HG02678 (cell line): ENCODE data around the gene ALCAM.

Experiments
- ATAC-seq: cut with Tn5 transposase; IDR thresholded peaks from one replicate; pipeline ENCODE4 v1.9.1; 2021; ENCODE audit warnings: mild to moderate bottlenecking, moderate library complexity; ENCODE audit not compliant: unreplicated experiment

ALCAM gene

DNA sequence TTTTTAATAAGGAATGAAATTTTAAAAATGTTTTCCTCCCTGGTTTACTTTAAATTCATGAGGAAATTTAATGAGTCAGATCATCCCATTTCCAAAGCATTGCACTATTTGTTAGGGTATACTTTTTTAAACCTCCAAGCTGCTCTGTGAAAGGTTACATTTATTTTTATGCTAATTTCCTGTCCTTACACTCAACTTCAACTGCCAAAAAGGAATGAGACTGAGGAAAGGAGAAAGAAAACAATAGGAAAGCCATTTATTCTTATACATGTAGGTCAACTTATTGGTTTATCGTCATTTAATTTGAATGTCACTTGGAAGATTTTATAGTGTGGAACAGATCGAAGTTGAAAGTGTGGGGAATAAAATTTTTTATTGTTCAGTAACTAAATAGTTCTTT is 104.1 kb downstream of the ALCAM start:
- no peak for ATAC-seq

DNA sequence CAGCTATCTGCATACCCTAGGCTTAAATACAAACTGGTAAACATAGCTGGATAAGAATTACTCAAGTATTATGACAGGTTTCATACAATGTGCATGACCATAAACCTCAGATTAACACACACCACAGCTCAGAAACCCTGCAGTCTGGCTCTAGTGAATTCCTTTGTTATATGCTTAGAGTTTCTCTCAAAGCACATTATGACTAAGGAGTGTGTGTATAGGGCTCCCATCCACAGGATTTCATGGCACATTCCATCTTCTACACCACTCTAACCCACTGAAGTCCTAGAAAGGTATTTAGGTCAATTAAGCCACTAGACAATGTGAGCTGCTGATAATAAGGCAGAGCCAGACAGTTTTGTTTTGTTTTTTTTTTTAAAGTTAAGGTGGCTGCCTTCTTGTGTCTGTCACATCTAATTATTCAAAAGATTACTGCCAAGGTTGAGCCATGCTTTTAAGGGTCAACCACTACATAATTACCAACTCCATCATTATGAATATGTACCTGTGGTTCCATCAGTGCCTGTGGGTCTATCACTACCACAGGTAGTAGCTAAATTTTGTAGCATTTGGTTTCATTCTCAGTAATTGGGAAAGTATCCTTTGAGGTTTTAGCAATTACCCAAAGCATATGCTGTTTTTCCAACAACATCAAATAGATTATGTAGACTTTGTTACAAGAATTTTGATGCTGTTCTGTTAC is 107.0 kb downstream of the ALCAM start:
- peak; percentile 59 for ATAC-seq

DNA sequence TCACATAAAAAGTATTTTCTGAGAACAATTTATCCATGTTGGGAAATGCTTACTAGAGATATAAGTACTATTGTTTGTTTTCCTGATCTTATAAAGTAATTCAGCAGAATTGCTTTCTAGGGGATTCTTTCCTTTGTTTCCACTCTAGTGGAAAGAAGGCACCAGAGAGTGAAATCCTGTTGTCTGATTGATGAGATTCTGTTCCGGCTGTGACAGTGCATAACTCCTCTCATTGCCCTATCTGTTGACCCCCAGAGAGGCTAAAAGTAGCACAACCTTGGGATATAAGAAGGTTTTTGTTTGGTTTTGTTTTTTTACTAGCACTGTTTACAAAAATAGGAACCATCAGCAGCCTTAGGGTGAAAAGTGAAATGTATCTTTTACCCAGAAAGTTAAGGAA is 114.1 kb downstream of the ALCAM start:
- ATAC-seq, result no peak

DNA sequence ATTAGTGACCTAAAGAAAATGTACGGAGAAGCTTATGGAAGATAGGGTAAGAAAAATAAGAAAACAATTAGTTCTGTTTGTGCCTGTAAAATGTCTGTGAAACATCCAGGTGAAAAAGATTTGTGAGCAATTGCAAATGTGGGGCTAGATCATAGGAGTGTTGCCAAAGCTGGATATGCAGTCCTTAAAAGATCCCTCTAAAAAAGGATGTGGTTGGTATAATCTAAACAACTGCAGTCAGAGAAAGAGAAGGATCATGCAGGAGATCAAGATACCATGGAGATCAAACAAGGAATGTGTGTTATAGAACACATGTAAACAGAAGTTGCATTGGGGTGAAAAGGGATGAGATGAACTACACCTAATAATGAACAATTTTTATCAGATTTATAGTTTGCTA is 116.8 kb downstream of the ALCAM start:
- ATAC-seq, result no peak

DNA sequence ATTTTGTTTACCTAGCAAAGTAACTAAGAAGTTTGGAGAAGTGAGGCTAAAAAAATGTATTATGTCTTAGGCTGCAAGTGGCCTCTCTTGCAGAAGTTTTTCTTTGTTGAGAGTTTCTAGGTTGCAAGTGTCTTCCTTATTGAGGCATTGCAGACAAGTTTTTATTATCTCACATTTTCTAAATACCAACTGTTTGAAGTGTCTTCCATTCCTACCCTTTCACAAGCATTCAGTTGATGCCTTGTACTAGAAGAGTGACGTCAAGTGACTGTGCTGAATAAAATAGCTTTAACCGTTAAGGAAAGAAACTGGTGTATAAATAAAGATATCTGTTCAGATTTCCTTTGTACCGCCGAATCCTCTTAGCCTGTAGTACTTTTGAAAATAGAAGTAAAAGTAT is 123.3 kb downstream of the ALCAM start:
- no peak for ATAC-seq

DNA sequence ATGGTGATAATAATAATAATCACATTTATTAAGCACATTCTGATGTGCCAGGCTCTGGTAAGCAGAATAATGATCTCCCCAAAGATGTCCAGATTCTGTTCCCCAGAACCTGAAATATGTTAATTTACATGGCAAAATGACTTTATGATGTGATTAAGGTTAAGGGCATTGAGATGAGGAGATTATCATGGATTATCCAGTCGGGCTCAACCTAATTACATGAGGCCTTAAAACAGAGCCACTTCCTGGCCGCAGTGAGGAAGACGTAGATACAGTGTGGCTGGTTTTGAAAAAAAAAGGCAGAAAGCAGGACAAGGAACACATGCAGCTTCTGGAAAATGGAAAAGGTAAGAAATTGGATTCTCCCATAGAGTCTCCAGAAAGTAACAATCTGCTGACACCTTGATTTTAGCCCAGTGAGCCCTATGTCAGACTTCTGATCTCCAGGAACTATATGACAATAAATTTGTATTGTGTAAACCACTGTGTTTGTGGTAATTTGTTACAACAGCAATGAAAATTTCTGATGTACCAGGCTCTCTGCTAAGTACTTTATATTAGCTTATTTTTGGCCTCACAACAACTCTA is 126.7 kb downstream of the ALCAM start:
- ATAC-seq, result no peak

DNA sequence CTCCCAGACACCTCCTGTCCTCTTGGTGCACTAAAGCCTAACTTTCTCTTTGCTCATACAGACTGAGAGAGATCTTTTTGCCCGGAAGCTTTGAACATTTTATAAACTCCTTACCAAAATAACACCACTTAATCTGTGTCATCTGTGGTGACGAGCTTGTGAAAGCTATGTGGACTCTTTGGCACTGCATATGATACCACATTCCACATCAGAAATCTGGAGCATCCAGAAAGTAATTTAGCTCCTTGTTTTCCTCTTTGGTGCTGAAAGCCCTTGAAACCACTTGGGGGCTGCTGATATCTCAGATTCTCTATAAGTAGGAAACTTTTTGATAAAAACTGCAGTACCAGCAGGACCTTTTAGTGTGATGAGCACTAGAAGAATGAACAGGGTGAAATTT is 128.3 kb downstream of the ALCAM start:
- ATAC-seq, result no peak

DNA sequence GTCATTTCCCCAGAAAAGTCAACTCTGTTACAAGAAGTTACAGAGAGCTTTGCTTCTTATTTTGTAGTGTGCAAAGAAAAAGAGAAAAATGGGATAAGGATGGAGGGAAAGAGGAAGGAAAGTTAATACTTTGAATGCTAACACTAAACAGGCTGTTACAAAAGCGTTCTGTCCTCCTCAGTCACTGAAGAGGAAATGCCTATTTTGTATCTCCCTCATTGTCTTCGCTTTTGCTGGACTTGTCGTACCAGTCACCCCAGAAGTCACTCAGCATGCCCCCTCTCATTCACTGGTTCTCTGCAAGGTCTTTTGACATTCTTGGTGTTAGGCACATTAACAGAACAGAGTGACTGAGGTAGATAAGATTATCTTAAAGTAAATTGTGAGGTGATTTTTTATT is 129.6 kb downstream of the ALCAM start:
- no peak for ATAC-seq

DNA sequence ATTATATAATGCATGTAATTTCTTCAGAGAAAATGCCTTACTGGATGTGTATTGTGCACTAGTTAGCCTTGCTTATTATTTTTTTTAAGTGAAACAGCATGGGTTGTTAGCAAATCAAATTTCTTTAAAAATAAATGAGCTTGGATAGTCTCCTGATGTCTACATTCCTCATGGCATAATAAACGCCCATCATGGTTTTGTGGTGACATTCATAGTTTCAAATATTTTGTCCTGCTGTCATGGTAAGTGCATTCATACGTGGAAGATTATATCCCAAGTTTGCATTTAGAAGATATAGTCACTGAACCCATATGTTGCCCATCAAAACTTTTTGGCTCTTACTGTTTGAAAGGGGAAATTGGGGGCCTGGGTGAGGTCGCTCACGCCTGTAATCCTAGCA is 130.7 kb downstream of the ALCAM start:
- no peak for ATAC-seq

DNA sequence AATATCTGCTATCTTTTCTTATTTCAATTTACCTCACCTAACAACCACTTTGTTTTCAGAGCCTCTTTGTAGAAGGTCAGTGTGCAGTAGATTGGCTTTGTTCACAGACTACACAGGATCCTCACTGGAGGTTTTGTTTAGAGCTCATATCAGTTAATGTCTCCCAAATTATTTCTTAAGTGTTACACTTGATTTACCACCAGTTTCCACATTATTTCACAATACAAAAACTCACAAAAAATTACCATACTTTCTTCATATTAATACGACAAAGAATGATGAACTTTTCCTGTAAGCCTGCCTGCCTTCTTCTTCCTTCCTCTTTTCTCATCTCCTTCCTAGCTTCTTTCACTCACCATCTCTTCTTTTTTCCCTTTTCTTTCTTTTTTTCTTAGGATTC is 133.3 kb downstream of the ALCAM start:
- ATAC-seq, result no peak

DNA sequence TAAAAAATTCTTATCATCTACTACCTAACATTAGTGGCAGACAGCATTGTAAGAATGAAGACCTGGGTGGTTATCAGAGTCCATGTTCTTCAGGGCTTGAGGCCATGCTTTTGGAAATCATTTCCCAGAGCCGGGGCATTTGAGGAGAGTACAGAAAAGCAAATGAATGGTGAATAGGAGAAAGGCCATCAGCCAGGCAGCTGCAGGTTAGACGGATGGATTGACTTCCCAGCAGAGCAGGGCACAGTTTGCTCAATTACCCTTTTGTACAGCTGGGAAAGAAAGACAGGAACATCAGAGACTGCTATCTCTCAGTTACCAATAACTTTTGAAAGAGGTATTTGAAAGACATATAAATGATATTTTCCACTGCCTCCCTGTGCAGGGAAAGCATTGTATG is 135.6 kb downstream of the ALCAM start:
- ATAC-seq, result no peak

DNA sequence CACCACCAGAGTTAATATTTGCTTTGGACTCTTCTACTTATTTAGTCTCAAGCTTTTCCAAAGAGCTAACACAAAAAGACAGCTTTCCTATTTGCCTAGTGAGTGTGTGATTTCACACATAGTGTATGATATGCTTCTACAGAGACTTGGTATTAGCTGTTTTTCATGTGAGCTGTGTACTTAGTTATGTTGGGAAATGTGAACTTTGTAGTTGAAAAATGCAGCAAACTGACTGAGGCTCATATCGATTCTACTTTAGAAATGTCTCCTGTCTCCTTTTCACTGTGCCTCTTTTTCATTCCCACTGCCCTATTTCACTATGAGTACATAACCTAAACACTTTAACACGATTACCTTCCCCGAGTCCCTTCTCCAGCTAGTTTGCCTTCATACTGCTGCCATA is 136.5 kb downstream of the ALCAM start:
- no peak for ATAC-seq

DNA sequence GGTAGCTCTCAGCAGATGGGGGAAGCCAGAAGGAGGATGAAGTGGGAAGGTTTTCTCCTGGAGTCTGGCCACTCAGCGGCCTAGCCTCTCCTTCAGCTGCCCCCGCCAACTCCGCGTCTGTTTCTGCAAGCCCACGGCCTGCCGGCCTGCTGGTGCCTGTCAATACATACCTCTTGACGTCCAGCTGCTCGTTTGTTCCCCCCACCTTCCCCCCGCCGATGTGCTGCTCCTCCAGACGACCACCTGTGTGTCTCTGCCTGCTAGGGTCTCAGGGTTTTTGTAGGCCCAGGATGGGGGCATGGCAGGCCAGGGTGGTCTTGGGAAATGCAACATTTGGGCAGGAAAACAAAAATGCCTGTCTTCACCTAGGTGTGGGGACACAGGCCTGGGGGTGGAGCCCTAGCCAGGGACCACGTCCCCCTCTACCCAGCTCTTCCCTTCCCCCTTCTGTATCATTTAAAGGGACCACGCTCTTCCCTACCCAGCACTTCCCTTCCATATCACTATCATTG is 137.8 kb downstream of the ALCAM start:
- no peak for ATAC-seq

DNA sequence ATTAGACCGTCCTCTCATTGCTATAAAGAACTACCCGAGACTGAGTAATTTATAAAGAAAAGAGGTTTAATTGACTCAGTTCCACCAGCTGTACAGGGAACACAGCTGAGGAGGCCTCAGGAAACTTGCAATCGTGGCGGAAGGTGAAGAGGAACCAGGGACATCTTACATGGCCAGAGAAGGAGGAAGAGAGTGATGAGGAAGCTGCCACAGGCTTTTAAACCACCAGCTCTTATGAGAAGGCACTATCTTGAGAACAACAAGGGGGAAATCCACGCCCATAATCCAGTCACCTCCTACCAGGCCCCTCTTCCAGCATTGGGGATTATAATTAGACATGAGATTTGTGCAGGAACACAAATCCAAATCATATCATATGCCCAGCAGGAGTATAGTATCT is 138.5 kb downstream of the ALCAM start:
- ATAC-seq, result no peak

DNA sequence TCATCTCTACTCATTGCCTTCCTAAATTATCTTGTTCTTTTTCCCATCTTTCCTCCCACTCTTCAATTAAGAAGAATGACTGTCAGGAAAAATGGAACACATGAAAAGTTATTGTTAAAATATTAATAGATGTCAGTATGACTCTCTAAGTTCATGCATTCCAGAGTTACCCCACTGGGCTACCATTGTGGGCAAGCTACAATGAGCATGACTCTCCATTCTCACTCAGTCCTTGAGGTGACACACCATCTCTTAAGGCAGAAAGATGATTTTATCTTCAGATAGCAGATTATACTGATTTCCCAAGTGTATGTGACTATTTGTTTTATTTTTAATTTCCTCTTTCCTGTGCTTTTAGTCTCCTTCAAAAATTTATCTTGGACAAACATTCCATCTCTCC is 144.3 kb downstream of the ALCAM start:
- ATAC-seq, result no peak

DNA sequence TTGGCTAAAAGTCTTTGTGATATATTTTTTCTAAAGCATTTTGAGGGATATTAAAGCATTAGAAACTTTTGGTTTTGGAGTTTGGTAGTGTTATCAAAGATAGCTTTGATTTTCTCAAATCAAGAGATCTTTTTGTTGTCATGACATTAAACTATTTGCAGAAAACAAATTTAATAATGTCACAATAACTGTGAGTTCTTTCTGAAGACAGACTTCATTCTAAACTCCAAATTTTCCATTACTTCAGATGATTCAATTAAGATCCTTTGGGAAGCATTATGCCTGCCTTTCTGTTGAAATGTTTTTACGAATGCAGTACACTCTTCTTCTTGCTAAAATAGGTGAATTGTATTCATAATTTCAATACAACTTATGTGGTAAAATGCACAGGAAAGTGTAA is 145.4 kb downstream of the ALCAM start:
- no peak for ATAC-seq

DNA sequence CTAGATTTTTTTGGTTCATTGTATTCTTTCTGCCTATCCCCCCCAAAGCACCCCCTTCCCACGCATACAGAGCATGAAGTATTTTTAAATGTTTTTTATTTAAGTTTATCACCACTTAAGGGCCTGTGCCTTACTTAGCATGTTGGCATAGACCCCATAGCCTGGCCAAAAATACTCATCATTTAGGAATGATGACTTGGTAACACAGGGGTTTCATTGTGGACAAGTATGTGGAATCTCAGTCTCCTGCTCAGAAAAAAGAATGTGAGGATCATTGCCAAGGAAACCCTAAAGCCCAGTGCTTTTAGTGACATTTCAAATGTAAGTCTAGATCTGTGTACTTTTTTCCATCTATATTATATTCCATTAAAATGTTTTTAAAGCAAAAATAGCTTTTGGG is 146.3 kb downstream of the ALCAM start:
- no peak for ATAC-seq

DNA sequence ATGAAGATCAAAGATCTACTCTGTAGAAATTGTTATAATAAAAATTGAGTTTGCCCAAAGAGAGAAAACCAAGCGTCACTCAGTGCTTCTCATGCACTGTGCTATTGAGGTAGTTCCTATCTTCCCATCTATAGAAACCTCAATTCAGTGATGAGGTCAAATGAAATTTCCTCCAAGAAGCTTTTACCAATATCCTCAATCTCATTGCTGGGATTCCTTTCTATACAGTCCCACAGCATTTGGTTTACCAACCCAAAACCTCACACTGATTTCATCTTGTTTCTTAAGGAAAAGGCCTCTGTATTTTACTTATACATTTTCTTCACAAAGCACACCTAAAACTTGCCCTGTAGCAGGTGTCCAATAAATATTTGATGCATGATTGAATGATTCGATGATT is 147.2 kb downstream of the ALCAM start:
- no peak for ATAC-seq

DNA sequence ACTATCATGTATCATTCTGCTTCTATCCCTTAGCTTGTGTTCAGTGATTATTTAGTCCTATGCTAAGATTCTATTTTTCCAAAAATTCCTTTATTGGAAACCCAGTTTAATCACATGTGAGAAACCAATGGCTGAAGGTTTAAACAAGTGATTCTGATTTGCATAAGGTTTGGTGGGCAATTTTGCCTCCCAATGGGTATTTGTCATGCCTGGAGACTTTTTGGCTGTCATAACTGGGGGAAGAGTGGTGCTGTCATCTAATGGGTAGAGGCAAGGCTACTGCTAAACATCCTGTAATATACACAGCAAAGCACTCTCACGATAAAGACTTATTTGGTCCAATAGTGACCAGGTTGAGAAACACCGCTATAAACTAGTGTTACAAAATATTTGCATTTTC is 148.7 kb downstream of the ALCAM start:
- ATAC-seq, result no peak

DNA sequence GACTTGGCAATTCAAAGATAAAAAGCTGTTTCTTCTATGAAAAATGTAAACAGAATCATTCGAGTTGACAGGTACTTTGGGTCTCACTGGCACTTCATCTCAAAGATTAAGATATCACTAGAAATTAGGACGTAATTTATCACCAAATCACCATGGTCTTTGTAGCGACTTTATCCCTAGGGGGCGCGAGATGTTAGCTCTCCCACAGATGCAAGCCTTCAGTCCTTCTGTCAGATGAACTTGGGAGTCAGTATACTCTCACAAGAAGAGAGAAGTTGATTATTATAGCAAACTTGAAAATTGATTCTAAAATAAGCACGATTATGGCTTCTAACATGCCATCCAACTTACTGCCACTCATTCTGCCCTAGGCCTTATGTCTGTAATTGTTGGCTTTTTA is 150.3 kb downstream of the ALCAM start:
- no peak for ATAC-seq

DNA sequence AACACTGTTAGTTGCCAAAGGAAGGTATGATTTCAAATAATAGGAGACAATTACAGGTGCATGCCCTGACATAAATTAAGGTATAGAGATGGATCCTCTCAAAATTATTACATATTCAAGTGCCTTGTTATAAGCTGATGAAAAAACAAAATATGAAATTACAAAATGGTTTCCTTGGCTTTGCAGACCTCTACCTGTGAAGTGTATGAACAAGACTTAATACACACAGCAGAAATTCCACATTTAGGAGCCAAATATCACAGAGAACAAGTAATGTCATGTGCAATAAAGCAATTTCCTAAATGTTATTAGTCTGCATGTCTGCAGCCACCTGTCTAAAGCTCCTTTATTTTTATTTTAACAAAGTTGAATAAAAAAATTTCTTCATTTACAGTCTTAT is 151.5 kb downstream of the ALCAM start:
- ATAC-seq, result no peak

DNA sequence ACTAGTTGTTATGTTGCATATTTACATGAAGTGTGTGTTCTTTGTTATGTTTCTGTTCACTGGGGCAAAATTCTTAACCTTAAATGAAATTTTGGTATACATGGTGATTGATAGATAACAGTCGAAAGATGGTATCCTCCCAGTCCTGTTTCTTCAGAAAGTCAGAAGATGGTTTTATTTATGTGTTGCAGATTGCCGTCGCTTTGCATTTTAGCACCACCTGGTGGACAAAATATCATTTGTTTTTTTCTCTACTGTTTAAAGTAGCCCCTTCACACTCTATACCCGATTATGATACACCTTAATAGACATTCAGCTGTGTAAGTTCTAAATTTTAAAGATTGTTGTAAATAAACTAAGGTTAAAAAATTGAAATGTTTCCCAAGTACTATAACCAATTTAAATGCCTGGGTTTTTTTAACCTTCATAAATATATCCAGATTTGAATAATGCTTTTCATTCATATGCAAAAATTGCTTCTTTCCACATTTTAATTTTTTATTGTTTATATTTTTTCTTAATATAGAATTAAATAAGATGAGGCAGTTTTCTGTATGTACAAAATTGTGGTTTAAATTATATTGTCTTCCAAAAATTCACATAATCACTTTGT is 152.2 kb downstream of the ALCAM start:
- peak; percentile 94 for ATAC-seq
